ENCODE measurements around the gene FRMD1.

FRMD1 gene

DNA sequence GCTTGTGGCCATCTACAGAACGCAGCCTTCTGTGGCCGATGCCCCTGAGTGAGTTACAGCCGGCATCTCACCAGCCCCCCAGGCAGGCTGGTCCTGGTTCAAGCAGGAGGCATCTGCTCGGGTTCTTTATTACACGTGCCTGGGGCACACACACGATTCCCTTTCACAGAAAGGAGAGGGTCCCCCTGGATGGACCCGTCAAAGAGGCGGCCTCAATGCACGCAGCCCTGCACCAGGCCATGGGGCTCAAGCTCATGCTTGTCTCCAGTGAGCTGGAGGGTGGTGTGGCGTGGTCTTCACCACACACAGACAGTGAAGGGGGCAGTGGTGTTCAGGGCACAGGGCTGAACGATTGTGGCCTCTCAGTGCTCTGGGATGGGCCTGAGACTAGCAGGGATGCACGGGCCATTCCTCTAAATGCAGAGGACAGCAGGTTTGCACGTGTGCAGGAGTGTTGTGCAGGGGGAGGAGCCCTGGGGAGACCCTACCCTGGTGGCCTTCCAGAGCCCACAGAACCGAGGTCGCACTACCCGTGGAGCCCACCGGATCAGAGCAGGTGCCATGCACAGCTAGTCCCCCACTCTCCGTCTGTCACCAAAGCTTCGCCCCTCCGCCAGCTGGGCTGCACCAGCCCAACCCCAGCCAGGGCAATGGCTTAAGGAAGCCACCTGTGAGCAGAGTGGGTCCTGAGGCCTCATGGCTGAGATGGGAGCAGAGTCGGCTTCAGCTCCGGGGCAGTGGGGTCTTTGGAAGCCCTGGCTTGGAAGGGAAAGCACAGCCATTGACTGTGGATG, 23.1 kb downstream of the FRMD1 start:
- no peak for DNase-seq (ENCODE audit: low read depth in 2 of 2)

DNA sequence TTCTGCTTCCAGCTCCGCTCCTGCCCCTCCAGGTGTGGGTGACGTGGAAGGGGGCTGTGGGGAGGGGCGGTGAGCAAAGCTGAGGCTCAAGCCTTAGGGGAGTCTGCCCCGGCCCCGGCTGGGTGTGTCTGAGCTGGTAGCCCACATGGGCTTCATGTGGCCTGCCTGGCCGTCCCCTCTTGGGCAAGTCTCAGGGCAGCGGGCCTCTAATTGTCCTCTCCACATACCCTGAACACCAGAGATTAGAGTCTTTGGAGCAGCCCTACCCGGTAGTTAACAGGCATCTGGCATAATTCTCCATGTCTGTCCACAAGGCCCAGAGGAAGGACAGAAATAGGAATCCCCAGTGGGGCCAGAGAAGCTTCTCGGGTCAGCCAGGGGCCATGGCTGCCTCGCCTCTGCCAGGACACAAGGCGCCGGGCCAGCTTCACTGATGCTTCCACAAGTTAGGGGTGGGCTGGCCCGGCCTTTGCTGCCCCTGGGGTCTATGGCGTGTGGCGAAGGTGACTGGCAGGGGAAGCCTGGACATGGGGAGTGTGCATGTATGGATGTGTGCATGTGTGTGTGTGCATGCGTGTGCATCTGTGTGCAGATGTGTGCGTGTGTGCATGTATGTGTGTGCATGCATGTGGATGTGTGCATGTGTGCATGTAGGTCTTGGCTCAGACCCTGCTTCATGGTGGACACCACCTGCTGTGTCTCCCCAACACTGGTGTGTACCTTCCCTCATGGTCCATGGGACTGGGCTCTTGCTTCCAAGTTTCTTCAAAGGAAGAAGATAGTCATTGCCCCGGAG, 24.0 kb downstream of the FRMD1 start:
- DNase-seq (ENCODE audit: low read depth in 2 of 2), result no peak

DNA sequence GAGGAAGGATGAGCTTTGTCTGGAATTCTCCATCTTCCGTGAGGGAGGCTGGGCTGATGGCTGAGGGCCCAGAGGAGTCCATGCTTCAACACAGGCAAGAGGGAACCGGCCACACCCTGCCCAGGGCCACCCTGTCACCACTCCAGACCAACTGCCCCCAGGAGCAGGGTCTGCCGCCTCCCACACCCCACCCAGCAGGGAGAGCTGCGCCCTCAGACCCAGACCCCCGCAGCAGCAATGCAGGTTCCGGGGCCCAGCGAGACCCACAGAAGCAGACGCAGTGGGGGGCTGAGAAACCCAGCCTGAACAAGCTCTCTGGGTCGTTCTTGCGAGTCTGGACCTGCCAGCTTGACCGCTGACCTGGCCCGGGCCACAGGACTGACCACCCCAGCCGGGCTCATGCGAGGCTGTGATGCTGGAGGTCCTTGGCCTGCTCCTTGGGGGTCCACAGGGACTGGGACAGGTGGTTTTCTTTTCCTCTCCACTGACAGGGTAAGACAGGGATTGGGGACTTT, 25.0 kb downstream of the FRMD1 start:
- no peak for DNase-seq (ENCODE audit: low read depth in 2 of 2)

DNA sequence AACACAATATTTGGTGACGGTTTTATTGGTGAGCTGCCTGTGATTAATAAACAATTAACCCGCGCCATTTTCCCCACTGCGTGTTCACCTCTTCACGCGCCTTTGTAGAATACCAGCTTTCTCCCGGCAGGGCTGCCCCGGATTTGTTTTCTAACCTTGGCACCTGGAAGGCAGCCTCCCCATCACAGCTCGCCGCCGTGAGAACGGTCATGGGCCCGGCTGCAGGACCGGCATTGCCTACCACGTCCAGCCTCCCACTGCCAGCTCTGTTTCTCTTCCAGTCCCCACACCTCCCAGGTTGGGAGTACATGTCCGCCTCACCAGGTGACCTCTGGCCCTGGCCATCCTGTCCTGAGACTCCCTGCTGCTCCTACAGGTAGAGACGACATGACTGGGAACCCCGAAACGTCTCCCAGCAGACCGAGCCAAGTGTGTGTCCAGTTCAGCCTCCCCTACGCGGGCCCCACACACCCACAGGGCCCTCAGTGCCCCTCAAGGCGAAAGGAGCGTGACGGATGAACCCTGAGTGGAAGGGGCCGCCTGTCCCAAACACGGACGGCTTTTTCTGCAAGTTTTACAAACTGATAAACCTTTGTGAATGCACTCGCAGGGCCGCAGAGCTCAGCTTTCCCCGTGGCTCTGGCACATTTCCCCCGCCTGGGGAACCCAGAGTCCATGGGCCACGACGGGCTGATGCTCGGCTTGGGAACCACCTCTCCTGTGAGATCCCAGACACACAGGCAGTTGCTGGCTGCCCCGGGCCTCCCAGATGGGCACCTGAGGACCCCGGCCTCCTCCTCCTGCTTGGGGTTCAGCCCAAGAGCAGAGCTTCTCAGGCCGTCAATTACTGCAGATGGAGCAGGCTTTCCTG, 25.7 kb downstream of the FRMD1 start:
- DNase-seq (ENCODE audit: low read depth in 2 of 2), result no peak

DNA sequence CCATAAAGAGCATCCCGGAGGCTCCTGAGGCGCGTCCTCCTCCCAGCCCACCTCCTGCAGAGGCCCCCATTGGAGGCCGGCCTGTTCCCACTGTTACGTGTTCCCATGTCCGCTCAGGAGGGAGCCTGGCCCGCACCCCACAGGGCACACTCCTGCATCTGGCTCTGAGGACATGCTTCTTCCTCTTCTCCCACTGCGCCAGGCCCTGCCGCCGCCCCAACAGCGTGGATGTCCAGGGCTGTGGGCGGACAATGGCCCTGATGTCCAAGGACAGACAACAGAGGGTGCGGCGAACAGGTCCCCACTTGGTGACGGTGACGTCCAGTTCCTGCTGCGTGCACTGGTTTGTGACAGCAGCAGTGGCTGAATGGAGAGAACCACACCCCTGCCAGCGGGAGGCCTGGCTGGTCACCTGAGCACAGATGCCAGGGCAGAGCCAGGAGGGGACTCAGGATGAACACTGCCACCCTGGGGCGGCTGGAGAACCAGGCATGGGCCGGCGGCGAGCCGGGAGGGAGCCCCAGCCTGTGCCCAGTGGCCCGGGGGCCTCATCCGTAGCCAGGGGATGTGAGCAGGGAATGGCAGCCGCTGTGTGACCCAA, 26.6 kb downstream of the FRMD1 start:
- DNase-seq (ENCODE audit: low read depth in 2 of 2), result no peak

DNA sequence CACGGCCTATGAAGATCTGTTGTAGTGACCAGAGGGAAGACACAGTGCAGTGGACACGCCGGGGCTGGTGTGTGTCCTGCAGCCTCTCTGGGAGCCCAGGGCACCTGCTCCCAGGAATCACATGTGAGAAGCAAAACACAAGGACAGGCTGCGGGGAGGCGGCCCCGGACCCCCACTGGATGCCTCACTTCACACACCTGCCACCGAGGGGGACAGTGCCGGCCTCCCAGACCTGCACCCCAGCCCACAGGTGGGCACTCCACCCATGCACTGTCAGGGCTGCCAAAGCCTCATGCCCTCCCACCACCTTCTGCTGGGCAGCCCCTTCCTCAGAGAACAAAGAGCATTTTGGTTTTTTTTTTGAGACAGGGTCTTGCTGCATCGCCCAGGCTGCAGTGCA, 27.4 kb downstream of the FRMD1 start:
- DNase-seq (ENCODE audit: low read depth in 2 of 2), result no peak

DNA sequence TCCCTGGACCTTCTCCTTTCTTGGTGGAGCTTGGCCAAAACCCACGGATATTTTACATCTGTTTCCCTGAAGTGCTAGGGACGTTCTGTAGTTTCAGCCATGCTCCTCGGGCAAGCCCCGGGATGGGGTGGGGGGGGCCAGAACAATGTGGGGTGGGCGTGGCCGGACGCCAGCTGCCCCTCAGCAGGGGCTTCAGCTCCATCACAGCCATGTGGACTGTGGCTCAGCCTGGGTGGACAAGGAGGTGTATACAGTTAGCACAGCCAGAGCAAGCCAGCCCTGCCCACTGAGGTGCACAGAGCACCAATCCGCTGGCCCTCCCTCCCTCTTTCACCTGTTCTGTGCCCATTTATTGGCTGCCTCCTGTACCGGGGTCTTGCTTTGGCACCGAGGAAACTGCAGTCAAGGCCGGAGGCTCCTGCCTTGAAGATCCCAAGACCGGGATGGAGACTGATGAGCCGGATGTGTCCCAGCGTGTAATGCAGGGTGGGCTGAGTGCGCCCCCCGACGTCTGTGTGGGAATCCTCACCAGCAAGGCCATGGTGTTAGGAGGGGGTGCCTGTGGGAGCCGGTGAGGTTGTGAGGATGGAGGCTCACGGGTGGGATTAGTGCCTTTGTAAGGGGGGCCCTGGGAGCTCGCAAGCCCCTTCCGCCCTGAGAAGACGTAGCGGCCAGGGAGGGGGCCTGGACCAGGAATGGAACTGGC, 28.0 kb downstream of the FRMD1 start:
- DNase-seq (ENCODE audit: low read depth in 2 of 2), result no peak

DNA sequence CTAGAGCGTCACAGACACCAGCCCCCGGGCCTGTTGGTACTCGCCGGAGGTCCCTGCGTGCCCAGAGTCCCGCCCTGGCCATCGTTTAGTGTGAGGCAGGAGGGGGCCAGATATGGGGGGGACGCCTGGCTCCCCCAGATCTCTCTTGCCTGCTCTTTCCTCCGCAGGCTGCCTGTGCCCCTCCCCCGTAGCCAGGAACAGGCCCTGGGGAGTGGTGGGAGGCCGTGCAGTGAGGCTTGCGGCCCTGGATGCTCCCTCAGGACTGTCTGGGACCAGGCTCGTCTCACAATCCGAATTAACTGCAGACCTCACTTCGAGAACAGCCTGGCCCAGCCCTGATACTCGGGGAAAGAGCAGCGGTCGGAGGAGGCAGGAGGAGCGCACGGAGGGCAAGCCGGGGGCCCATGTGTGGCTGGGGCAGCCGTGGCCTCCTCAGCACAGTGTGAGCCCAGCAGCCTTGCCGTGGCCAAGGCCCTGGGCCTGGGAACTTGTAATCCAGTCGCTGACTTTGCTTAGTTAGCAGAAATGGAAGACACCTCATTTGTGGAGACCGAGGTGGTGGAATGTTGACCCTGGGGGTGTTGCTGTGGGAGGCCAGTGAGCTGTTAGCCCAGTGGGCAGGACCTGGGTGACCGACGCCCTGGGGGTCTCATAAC, 28.7 kb downstream of the FRMD1 start:
- DNase-seq (ENCODE audit: low read depth in 2 of 2), result no peak

DNA sequence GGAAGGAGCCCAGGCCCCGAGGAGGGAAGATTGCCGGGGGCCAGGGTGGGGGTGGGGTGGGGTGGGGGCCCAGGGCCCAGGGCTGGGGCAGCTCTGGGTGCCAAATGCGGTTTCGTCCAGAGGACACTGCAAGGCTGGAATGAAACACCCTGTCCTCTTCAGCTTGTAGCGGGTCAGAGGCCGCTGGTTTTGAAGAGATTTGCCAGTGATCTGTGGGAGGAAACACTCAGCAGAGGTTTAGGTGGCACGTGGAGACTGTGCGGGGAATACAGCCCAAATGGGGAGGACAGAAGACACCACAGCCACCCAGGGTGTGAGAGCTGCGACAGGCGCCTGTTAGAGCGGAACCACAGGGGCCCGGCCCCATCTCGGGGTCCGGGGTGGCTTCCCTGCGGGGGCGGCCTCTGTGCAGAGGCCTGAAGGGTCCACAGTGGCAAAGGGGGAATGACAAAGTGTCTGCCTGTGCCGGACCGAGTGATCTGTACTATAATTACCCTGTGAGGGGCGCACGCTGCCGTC, 29.2 kb downstream of the FRMD1 start:
- no peak for DNase-seq (ENCODE audit: low read depth in 2 of 2)

DNA sequence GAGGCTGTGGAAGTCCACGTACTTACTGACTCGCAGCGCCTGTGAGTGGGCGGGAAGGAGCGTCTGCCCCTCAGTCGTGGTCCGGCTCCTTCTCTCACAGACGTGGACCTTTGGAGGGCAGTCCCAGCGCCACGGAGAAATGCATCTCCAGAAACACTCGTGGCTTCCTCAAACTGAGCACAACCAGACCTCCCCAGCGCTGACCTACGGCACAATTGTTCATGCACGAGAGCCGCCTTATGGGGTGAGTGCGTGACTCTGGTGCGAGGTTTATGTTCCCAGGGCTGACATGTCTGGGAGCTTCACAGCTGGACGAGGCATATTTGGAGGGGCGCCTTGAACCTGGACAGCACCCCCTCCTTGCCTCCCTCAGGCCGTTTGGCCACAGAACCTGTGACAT, 29.7 kb downstream of the FRMD1 start:
- DNase-seq (ENCODE audit: low read depth in 2 of 2), result no peak

DNA sequence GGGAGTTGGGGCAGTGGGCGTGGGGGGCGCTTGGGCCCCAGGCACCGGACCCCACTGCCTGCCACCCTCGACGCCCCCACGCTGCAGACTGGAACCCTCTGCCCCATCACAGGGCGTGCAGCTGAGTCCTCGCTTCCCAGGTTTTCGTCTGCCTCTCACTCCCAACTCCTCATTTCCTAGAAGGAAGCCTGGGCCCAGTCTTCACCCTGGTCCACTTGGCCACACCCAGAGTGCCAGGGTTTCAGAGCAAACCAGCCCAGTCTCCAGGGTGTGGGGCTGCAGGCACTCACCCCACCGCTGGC, 30.3 kb downstream of the FRMD1 start:
- no peak for DNase-seq (ENCODE audit: low read depth in 2 of 2)

DNA sequence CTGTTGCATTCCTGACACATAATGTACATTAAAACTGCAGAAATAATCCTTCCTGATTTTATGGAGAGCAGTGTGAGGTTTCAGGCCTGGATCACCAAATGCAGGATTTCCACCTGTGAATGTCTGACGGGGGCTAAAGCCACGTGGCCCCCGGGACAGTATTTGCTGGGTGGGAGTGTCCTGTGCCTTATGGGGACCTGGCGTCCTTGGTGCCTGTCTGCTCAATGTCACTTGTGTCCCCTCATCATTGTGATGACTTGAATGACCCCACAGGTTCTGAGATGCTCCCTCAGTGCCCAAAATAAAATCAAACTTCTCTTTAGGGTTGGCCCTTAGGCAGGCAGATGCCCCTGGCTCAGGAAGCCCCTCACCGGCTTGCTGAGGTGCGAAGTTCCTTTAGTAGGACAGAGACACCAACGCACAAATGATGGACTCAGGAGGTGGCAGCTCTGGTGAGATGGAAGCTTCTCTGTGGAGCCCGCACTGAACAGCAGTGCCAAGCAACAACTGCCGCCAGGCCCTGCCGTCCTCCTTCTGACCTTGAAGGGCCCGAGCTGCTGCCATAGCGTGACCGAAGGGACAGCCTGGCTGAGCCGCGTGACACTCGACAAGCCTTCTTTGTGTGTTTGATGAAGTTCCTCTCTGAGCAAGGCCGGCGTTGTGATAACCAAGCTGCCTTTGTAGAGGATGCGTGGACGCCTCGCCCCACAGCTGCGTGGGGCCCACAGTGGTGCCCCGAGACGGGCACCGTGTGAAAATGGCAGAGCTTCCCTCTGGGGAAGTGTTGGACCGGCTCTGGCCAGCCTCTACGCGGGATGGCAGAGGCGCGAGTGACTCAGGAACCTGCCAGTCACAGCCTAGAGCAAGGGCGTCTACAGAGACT, 30.9 kb downstream of the FRMD1 start:
- DNase-seq (ENCODE audit: low read depth in 2 of 2), result no peak

DNA sequence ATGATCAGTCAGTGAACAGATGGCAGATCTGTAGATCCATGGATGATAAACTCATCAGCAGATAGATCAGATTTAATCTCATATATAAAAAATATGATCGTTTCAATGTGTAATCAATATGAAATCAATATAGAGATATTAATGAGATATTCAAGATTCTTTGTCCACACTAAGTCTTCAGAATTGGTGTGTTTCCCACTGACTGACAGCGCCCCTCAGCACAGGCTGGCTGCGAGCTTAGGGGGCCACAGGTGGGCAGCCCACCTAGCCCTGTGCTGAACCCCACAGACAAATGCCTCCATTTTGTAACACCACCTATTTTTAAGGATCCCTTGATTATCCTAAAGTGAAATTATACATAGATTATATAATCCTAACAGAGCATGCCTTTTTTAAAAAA, 32.3 kb downstream of the FRMD1 start:
- no peak for DNase-seq (ENCODE audit: low read depth in 2 of 2)

DNA sequence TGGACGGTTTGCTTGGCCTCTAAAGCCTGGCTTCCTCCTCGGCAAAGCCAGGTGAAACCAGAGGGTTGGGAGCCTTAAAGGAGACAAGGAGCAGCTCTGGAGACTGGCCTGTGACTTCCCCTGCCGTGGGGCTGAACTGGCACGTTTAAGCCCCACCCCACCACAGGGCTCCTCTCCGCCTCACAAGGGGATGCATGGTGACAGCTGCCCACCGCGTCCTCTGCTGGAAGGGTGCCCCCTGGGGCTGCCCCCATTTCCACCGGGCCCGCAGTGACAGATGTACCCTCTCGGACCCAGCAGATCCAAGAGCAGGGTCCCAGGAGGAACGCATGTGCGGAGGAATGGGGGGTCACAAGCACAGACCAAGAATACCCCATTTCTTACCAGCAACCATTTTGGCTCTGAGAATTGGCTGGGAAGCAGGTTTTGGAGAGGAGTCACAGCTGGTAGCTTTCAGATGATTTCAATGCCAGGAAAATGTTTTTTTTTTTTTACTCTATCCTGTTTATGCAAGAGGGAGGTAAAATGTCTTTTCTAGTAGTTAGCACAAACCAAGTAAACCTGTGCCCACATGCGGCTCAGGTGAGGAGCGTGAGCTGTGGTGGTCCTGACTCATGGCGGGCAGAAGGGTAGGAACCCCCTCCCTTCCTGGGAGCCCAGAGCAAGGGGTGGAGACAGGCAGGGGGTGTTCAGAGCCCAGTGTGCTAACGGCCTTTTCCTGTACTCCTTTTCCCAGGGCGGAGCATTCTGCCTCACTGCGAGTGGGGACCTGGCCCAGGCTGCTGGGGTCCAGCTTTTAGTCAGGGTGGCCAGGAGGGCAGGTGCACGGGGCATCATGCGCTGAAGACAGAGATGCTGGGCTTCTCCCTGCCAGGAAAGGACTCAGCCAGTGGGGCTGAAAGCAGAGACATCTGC, 33.0 kb downstream of the FRMD1 start:
- no peak for DNase-seq (ENCODE audit: low read depth in 2 of 2)

DNA sequence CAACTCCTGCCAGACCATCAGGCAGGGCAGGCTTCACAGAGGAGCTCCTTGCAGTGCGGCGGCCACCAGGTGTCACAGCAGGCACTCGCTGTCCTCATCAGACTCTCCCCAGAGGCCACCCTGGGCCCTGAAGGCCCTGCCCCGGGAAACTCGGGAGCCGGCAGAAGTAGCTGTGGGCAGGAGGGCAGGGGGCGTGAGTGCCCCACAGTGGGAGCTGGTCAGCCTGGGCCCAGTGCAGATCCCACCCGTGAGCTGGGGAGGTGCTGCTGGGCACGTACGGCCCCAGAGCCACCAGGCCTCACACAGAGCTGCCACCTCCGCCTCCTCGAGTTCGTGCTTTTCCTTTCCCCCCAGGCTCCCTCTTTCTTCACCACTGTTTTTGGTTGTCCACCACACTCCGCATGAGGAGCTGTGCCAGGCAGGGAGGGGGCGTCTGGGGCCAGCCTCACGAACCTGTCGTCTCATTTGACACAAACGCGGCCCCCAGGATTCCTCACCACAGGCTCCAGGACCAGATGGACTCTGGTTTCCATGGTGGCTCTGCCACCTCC, 33.8 kb downstream of the FRMD1 start:
- no peak for DNase-seq (ENCODE audit: low read depth in 2 of 2)

DNA sequence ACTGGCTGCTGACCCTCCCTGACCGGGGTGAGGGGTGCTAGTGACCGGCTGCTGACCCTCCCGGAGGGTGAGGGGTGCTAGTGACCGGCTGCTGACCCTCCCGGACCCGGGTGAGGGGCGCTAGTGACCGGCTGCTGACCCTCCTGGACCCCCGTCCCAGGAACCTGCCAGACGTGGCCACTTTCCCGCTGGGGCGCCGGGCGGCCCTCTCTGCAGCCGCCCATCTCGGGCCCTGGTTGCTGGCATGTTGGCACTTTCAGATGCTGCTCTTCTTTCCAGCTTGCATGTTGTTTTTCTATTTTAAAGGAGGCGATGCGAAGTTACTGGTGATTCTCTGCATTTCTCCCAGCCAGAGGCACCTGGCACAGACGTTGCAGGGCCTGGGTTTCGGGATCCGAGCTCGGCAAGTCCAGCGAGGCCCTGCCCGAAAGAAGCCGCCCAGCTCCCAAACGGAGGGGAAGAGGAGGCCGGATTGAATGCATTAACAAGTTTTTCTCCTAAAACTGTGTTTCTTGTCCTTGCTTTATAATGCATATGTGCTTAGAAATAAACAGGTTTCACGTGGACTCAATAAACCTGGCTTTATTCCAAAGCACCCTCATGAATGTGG, 34.4 kb downstream of the FRMD1 start:
- DNase-seq (ENCODE audit: low read depth in 2 of 2), result no peak

DNA sequence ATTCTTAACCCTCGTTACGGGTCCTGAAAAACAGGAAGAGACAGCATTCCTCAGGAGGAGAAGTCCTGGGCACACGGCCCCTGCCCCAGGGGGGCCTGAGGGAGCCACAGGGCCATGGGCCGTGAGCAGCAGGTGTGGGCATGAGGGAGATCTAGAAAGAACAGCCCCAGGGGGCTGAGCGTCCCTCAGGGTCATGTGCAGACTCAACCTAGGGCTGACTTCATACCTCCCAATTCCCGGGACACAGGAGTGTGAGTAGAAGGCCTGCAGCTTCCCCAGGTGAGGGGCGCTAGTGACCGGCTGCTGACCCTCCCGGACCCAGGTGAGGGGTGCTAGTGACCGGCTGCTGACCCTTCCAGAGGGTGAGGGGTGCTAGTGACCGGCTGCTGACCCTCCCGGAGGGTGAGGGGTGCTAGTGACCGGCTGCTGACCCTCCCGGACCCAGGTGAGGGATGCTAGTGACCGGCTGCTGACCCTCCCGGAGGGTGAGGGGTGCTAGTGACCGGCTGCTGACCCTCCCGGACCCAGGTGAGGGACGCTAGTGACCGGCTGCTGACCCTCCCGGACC, 35.1 kb downstream of the FRMD1 start:
- no peak for DNase-seq (ENCODE audit: low read depth in 2 of 2)
